Astrocyte (in vitro differentiated cells and primary cell): ENCODE data around the gene SLC5A1. TPM values are rescaled to one million over a fixed set of nuclear protein-coding genes. Genes with fewer than 3 reads are reported as not detected.

Experiments
- DNase-seq: peaks from one replicate; pipeline ENCODE4 v3.0.0-alpha.2; 2010; ENCODE audit warnings: low read depth
- FAIRE-seq: peaks from 2 replicates; lab custom pipeline; 2011; peaks lifted over from hg19 to GRCh38; lab: Jason Lieb, UNC
- H2AFZ ChIP-seq: 2 replicates; pipeline ENCODE4 v1.6.0; 2012; ENCODE audit warnings: low read depth, low read length, inconsistent platforms
- H3K27ac ChIP-seq: 2 replicates; pipeline ENCODE4 v1.5.1; 2011; ENCODE audit warnings: low read depth, low read length, inconsistent platforms
- H3K27me3 ChIP-seq: 2 replicates; pipeline ENCODE4 v1.6.0; 2011; ENCODE audit warnings: low read length, inconsistent platforms; ENCODE audit not compliant: insufficient read depth
- H3K36me3 ChIP-seq: 2 replicates; pipeline ENCODE4 v1.5.1; 2011; ENCODE audit warnings: low read length, inconsistent platforms; ENCODE audit not compliant: insufficient read depth
- H3K4me1 ChIP-seq: 2 replicates; pipeline ENCODE4 v1.5.1; 2011; ENCODE audit warnings: low read length, inconsistent platforms; ENCODE audit not compliant: insufficient read depth
- H3K4me2 ChIP-seq: 2 replicates; pipeline ENCODE4 v1.6.0; 2012; ENCODE audit warnings: low read length, inconsistent platforms
- H3K4me3 ChIP-seq: 2 replicates; pipeline ENCODE4 v1.5.1; 2011; ENCODE audit warnings: low read depth, mild to moderate bottlenecking, low read length, inconsistent platforms; ENCODE audit not compliant: insufficient read depth
- H3K79me2 ChIP-seq: 2 replicates; pipeline ENCODE4 v1.6.0; 2012; ENCODE audit warnings: mild to moderate bottlenecking, low read length, inconsistent platforms; ENCODE audit not compliant: insufficient read depth
- H3K9ac ChIP-seq: 2 replicates; pipeline ENCODE4 v1.6.0; 2012; ENCODE audit warnings: mild to moderate bottlenecking, low read length, inconsistent platforms
- H3K9me3 ChIP-seq: 2 replicates; pipeline ENCODE4 v1.5.1; 2012; ENCODE audit warnings: low read depth, mild to moderate bottlenecking, low read length, inconsistent platforms; ENCODE audit not compliant: insufficient read depth
- H4K20me1 ChIP-seq: 2 replicates; pipeline ENCODE4 v1.6.0; 2012; ENCODE audit warnings: low read length, inconsistent platforms; ENCODE audit not compliant: insufficient read depth
- H3K27ac Mint-ChIP-seq: one replicate; pipeline ENCODE4 v1.8.0; 2021; ENCODE audit warnings: mild to moderate bottlenecking, mixed read lengths; ENCODE audit not compliant: unreplicated experiment
- H3K27me3 Mint-ChIP-seq: one replicate; pipeline ENCODE4 v1.8.0; 2021; ENCODE audit warnings: low read depth, mixed read lengths; ENCODE audit not compliant: unreplicated experiment
- H3K36me3 Mint-ChIP-seq: one replicate; pipeline ENCODE4 v1.8.0; 2021; ENCODE audit warnings: low read depth, mixed read lengths; ENCODE audit not compliant: unreplicated experiment
- H3K4me1 Mint-ChIP-seq: one replicate; pipeline ENCODE4 v1.8.0; 2021; ENCODE audit warnings: low read depth, mixed read lengths; ENCODE audit not compliant: unreplicated experiment
- H3K4me3 Mint-ChIP-seq: one replicate; pipeline ENCODE4 v1.8.0; 2021; ENCODE audit warnings: mild to moderate bottlenecking, moderate library complexity, mixed read lengths; ENCODE audit not compliant: unreplicated experiment
- H3K9me3 Mint-ChIP-seq: one replicate; pipeline ENCODE4 v1.8.0; 2021; ENCODE audit warnings: mild to moderate bottlenecking, mixed read lengths; ENCODE audit not compliant: unreplicated experiment
- EZH2 ChIP-seq: IDR thresholded peaks from 2 replicates; pipeline ENCODE4 v1.6.1; 2012; ENCODE audit warnings: mild to moderate bottlenecking, low read length, inconsistent platforms; ENCODE audit not compliant: insufficient read depth
- total RNA-seq: library from RNA; stranded (reverse); gene quantifications from 2 replicates; pipeline ENCODE4 v1.2.1, GENCODE V29; 2021
- TF ChIP-seq, protein P1 (sequence below): IDR thresholded peaks from 2 replicates; pipeline ENCODE4 v1.5.1; 2011; ENCODE audit warnings: low read depth, mild to moderate bottlenecking, inconsistent platforms, low read length, moderate library complexity; ENCODE audit not compliant: insufficient read depth

Gene SLC5A1
- total RNA-seq, 1 donor from 2014 or later: not detected

DNA sequence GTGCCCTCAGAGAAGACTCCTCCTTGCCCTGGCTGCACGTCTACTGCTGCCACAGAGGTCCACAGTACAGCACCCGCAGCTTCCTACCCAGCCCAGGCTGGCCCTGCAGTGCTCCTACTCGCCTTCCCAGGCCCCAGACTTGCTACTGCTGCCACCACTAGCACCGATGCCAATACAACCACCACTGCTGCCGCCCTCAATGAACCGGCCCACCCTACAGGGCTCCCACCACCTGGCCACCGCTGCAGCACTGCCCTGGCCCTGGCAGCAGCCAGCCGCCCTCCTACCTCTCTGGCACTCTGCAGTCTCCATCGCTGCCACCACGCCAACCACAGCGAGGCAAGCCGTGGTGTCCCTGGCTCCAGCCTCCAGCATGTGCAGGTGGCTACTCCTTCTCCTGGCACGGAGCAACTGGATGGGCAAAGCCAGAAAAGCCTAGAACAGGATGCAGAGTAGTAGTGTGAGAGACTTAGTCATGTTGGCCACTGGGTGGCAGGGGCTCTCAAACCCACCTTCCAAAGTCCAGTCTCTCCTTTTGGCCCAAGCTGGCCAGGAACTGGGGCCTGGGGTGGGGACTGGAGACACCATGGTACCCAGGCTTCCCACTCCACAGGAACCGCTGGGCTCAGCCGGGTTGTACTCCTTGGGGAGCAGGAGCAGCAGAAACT lies 76.6 kb downstream of the SLC5A1 start:
- Histone ChIP-seq H3K4me1 (no peaks in the 10 kb centered on the region), H3K27ac (no peak overlapping the region), H3K9me3 (no peaks in the 10 kb centered on the region), H3K79me2 (no peaks in the 10 kb centered on the region), H4K20me1 (no peaks in the 10 kb centered on the region), H3K9ac (no peak overlapping the region), H3K4me2 (no peak overlapping the region), H3K36me3 (no peaks in the 10 kb centered on the region), H3K4me3 (no peak overlapping the region), H2AFZ (no peak overlapping the region), H3K27me3 (peaks cover 2% of the 10 kb centered on the region)
- peaks cover 42% of the 10 kb centered on the region for H3K27me3 Mint-ChIP-seq
- FAIRE-seq (no peak), DNase-seq (no peak)
- no peaks in the 10 kb centered on the region for H3K9me3 Mint-ChIP-seq
- TF ChIP-seq, protein P1, sequence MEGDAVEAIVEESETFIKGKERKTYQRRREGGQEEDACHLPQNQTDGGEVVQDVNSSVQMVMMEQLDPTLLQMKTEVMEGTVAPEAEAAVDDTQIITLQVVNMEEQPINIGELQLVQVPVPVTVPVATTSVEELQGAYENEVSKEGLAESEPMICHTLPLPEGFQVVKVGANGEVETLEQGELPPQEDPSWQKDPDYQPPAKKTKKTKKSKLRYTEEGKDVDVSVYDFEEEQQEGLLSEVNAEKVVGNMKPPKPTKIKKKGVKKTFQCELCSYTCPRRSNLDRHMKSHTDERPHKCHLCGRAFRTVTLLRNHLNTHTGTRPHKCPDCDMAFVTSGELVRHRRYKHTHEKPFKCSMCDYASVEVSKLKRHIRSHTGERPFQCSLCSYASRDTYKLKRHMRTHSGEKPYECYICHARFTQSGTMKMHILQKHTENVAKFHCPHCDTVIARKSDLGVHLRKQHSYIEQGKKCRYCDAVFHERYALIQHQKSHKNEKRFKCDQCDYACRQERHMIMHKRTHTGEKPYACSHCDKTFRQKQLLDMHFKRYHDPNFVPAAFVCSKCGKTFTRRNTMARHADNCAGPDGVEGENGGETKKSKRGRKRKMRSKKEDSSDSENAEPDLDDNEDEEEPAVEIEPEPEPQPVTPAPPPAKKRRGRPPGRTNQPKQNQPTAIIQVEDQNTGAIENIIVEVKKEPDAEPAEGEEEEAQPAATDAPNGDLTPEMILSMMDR: no peak
- no peak for TF ChIP-seq EZH2
- no peak overlapping the region for H3K4me3 Mint-ChIP-seq
- H3K4me1 Mint-ChIP-seq: no peaks in the 10 kb centered on the region
- no peaks in the 10 kb centered on the region for H3K36me3 Mint-ChIP-seq
- H3K27ac Mint-ChIP-seq: no peak overlapping the region

DNA sequence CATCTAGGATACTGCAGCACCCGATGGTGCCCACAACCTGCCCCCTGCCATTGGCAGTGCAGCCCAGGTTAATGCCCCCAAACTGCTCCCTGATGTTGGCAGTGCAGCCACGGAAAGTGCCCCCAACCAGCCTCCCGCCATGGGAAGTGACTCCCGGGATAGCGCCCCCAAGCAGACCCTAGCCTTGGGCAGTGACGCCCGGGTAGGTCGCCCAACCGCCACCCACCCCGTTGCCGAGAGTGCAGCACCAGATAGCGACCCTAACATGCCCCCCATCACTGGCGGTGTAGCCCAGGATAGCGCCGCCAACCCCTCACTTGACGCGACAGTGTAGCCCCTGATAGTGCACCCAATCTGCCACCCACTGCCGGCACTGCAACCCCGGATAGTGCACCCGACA lies 77.5 kb downstream of the SLC5A1 start:
- no peaks in the 10 kb centered on the region for H4K20me1 ChIP-seq
- no peaks in the 10 kb centered on the region for H3K9me3 ChIP-seq
- no peak overlapping the region for H3K4me2 ChIP-seq
- DNase-seq (no peak), FAIRE-seq (no peak)
- TF ChIP-seq EZH2: no peak
- TF ChIP-seq, protein P1: no peak
- H3K36me3 ChIP-seq: no peaks in the 10 kb centered on the region
- H3K4me3 ChIP-seq: no peak overlapping the region
- peaks cover 2% of the 10 kb centered on the region for H3K27me3 ChIP-seq
- H3K79me2 ChIP-seq: no peaks in the 10 kb centered on the region
- H3K36me3 Mint-ChIP-seq: no peaks in the 10 kb centered on the region
- H3K4me1 ChIP-seq: no peaks in the 10 kb centered on the region
- peaks cover 38% of the 10 kb centered on the region for H3K27me3 Mint-ChIP-seq
- H3K9me3 Mint-ChIP-seq: no peaks in the 10 kb centered on the region
- H3K4me3 Mint-ChIP-seq: no peak overlapping the region
- H3K9ac ChIP-seq: no peak overlapping the region
- H2AFZ ChIP-seq: no peak overlapping the region
- H3K27ac ChIP-seq: no peak overlapping the region
- no peaks in the 10 kb centered on the region for H3K4me1 Mint-ChIP-seq
- no peak overlapping the region for H3K27ac Mint-ChIP-seq

DNA sequence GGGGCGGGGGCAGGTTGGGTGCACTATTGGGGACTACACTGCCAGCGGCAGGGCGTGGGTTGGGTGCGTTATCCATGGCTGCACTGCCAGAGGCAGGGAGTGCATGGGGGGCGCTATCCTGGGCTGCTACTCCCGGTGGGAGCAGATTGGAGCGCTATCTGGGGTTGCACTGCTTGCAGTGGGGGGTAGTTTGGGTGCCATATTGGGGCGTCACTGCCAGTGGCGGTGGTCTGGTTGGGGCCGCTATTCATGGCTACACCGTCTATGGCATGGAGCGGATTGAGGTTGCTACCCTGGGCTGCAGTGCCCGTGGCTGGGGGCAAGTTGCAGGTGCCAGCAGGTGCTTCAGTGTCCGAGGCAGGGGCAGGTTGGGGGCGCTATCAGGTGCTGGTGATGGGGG lies 79.8 kb downstream of the SLC5A1 start:
- DNase-seq (no peak), FAIRE-seq (no peak)
- Histone ChIP-seq H3K36me3 (no peaks in the 10 kb centered on the region), H4K20me1 (no peaks in the 10 kb centered on the region), H3K9ac (no peak overlapping the region), H3K4me3 (no peak overlapping the region), H2AFZ (no peak overlapping the region), H3K9me3 (no peaks in the 10 kb centered on the region), H3K79me2 (no peaks in the 10 kb centered on the region), H3K27me3 (no peaks in the 10 kb centered on the region), H3K27ac (no peak overlapping the region), H3K4me1 (no peaks in the 10 kb centered on the region), H3K4me2 (no peak overlapping the region)
- H3K27me3 Mint-ChIP-seq: peaks cover 26% of the 10 kb centered on the region
- no peak overlapping the region for H3K4me3 Mint-ChIP-seq
- no peak overlapping the region for H3K27ac Mint-ChIP-seq
- H3K9me3 Mint-ChIP-seq: no peaks in the 10 kb centered on the region
- no peaks in the 10 kb centered on the region for H3K4me1 Mint-ChIP-seq
- TF ChIP-seq EZH2: no peak
- H3K36me3 Mint-ChIP-seq: no peaks in the 10 kb centered on the region
